ENCODE results near the gene PI4KA.

- TF ChIP-seq POLR2A (IDR thresholded peaks at IDR 0.05; ENCODE audit: low read length) = no peak
- TF ChIP-seq GATA1 (IDR thresholded peaks at IDR 0.05; ENCODE audit: low read depth, low read length) = no peak
Measured at GRCh38 chr22:20787223-20787622, 71.4 kb downstream of the PI4KA start.
